Omental fat pad (tissue), 4 donors: ENCODE measurements around the gene IQCN. TPM values are rescaled to one million over a fixed set of nuclear protein-coding genes. Genes with fewer than 3 reads are reported as not detected.

ENCODE experiments used
- ATAC-seq: fragments of 150-250 bp; one replicate; pipeline ENCODE4 v1.9.1; 2016; ENCODE audit warnings: mild to moderate bottlenecking, moderate library complexity; ENCODE audit not compliant: low FRiP score
- DNase-seq: peaks from one replicate; pipeline ENCODE4 v3.0.0-alpha.2; 2019; ENCODE audit warnings: low spot score
- CTCF ChIP-seq, 3 donors: fragments of 450-650 bp; IDR thresholded peaks; one replicate each; pipeline ENCODE4 v1.5.1; 2016 to 2017; ENCODE audit warnings: antibody characterized with exemption in 3 of 3, mild to moderate bottlenecking in 3 of 3, moderate library complexity in 2 of 3
- total RNA-seq, 4 donors: library from RNA; depleted of rRNA; stranded (reverse); fragments of >200 nt; gene quantifications; one replicate each; pipeline ENCODE4 v1.1.0, GENCODE V29; 2016

The IQCN gene
- total RNA-seq, 4 donors from 2014 or later = 1.7 to 15.9 (median 7.4) TPM

DNA sequence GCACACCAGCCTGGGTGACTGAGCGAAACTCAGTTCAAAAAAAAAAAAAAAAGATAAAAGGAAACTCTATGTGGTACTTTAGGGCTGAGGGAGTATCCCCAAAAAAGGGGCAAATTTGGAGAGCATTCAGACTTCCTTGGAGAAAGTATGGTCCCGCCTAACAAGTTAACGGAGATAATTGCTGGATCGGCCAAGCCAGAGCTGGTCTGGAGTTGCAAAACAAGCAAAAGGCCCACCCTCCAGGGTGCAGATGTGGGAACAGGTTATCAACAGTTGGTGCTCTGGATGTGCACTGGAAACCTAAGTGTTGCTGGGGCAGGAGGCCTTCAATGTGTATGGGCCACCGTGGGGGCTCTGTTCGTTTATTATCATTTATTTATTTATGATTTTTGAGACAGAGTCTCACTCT, 2.8 kb downstream of the IQCN start:
- ATAC-seq (no peak), DNase-seq (no peak)

DNA sequence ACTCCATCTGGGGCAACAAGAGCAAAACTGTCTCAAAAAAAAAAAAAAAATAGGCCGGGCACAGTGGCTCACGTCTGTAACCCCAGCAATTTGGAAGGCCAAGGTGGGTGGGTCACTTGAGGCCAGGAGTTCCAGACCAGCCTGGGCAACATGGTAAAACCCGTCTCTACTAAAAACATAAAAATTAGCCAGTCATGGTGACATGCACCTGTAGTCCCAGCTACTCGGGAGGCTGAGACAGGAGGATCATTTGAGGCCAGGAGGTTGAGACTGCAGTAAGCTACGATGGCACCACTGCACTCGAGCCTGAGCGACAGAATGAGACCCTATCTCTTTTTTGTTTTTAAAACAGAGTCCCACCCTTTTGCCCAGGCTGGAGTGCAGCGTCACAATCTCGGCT, 3.9 kb downstream of the IQCN start:
- DNase-seq (no peak), ATAC-seq (no peak)
- no peak for TF ChIP-seq CTCF (IDR thresholded peaks at IDR 0.05)

More for the DNA sequence above, 2.8 kb downstream of the IQCN start:
- no peak for TF ChIP-seq CTCF (IDR thresholded peaks at IDR 0.05)

DNA sequence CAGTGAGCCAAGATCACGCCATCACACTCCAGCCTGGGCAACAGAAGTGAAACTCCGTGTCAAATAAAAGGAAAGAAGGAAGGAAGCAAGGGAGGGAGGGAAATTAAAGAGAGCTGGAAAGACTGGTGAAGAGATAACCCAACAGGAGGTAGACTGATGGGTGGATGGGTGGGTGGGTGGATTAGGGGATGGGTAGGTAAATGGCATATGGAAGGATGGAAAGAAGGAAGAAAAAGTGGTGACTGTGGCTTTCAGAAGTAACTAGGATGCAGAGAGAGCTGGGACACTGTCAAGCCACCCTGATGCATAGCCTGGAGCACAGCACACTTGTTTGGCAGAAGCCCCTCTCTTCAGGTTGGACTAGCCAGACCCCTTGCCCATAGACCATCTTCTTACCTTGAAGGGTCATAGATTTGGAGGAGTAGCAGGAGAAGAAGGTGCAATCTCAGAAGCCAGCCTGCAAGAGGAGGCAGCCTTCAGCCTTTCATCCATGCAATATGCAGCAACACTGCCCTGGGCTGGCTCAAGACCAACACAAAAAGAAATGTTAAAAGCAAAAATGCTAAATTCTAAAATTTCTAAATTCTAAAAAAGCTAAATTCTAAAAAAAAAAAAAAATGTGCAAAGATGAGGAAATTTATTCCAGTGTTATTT, 5.1 kb downstream of the IQCN start:
- ATAC-seq (no peak), DNase-seq (no peak)
- no peak for TF ChIP-seq CTCF (IDR thresholded peaks at IDR 0.05)

GRCh38 chr19:18266771-18267686, 7.2 kb downstream of the IQCN start:
- ATAC-seq (no peak), DNase-seq (no peak)

GRCh38 chr19:18265582-18265981, 8.7 kb downstream of the IQCN start:
- DNase-seq = no peak
- no peak for TF ChIP-seq CTCF (IDR thresholded peaks at IDR 0.05)
- no peak for ATAC-seq

More at GRCh38 chr19:18266771-18267686, 7.2 kb downstream of the IQCN start:
- no peak for TF ChIP-seq CTCF (IDR thresholded peaks at IDR 0.05)

DNA sequence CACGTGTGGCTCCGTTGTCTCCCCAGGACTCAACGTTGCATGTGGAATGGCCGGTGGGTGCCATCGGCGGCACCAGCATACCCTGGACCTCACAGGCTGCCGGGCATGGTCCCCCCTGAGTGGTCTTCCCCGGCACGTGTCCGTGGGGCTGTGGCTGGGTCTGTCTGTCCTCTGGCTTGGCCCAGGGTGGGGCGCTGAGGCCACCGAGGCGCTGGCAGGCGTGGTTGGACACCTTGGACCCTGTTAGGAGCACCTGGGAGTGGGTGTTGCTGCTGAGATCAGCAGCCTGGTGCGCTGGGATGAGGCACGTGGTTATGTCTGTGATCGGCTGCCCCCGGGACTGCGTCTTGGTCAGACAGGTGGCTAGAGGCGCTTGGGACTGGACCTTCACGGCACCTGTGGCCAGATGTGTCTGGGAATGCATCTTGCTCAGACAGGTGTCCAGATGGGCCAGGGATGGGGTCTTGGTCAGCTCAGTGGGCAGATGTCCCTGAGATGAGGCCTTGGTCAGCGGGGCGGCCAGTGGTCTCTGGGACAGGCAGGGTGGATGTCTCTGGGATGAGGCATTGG, 9.2 kb downstream of the IQCN start:
- no peak for TF ChIP-seq CTCF (IDR thresholded peaks at IDR 0.05)
- no peak for ATAC-seq
- DNase-seq = no peak
